H1 (cell line): ENCODE data around the gene ALDOC. TPM values are rescaled to one million over a fixed set of nuclear protein-coding genes. Genes with fewer than 3 reads are reported as not detected.

Experiments used
- CTCF ChIA-PET: fragments of 300-600 bp; sonication (Branson Sonifier 250); formaldehyde crosslinking; loops from one replicate; lab custom pipeline; 2021; ENCODE audit not compliant: partially characterized antibody; lab: Charles Lee
- POLR2A ChIA-PET: fragments of 300-600 bp; sonication (Branson Sonifier 250); formaldehyde crosslinking; loops from one replicate; lab custom pipeline; 2021; ENCODE audit warnings: inconsistent platforms; ENCODE audit not compliant: partially characterized antibody; lab: Charles Lee
- DNase-seq, 2 experiments: peaks; one replicate each; pipeline versions ENCODE4 v3.0.0 to v3.0.0-alpha.2; 2010 to 2022; ENCODE audit warnings: low spot score in 2 of 2, low read depth in 1 of 2, mixed read lengths in 1 of 2
- FAIRE-seq: peaks from 2 replicates; lab custom pipeline; 2011; peaks lifted over from hg19 to GRCh38; lab: Jason Lieb, UNC
- H2AFZ ChIP-seq: 2 replicates; pipeline ENCODE4 v1.8.1; 2012; ENCODE audit warnings: low read length, inconsistent platforms
- H2AK5ac ChIP-seq: 2 replicates; pipeline ENCODE4 v1.6.1; 2013; ENCODE audit warnings: low read depth, low read length
- H2BK120ac ChIP-seq: replicated peaks from 2 replicates; pipeline ENCODE3; 2013; ENCODE audit warnings: low read depth, low read length, inconsistent platforms
- H2BK12ac ChIP-seq: 2 replicates; pipeline ENCODE4 v1.6.1; 2013; ENCODE audit warnings: low read depth, low read length
- H2BK15ac ChIP-seq: 2 replicates; pipeline ENCODE4 v1.6.1; 2013; ENCODE audit warnings: low read length
- H2BK20ac ChIP-seq: 2 replicates; pipeline ENCODE4 v1.6.1; 2013; ENCODE audit warnings: low read length
- H2BK5ac ChIP-seq: 2 replicates; pipeline ENCODE4 v1.6.1; 2013; ENCODE audit warnings: low read depth, low read length
- H3K14ac ChIP-seq: 2 replicates; pipeline ENCODE4 v1.6.1; 2013; ENCODE audit warnings: inconsistent platforms; ENCODE audit not compliant: insufficient read length
- H3K18ac ChIP-seq: 2 replicates; pipeline ENCODE4 v1.6.1; 2013; ENCODE audit warnings: low read length; ENCODE audit errors: extremely low read depth
- H3K23ac ChIP-seq: 2 replicates; pipeline ENCODE4 v1.6.1; 2013; ENCODE audit warnings: inconsistent platforms; ENCODE audit not compliant: insufficient read length
- H3K23me2 ChIP-seq: 2 replicates; pipeline ENCODE4 v1.6.1; 2013; ENCODE audit warnings: low read depth, low read length
- H3K27ac ChIP-seq: 2 replicates; pipeline ENCODE4 v1.6.1; 2011; ENCODE audit warnings: low read depth, low read length, inconsistent platforms
- H3K27me3 ChIP-seq, 4 experiments: replicated peaks in 1 of 4; 1 replicate in 1 of 4; 2 replicates in 3 of 4; pipeline versions ENCODE4 v1.6.1 to v1.8.1; 2011 to 2013; ENCODE audit warnings: low read length in 3 of 4, mild to moderate bottlenecking in 3 of 4, inconsistent platforms in 2 of 4, mixed read lengths in 2 of 4, moderate library complexity in 1 of 4; ENCODE audit not compliant: control insufficient read depth in 3 of 4, insufficient read depth in 3 of 4; ENCODE audit errors: extremely low read depth in 1 of 4
- H3K36me3 ChIP-seq, 4 experiments: 2 replicates each; pipeline versions ENCODE4 v1.6.1 to v1.8.1; 2011 to 2013; ENCODE audit warnings: mild to moderate bottlenecking in 4 of 4, low read length in 3 of 4, moderate library complexity in 2 of 4, control low read depth in 1 of 4, inconsistent platforms in 1 of 4; ENCODE audit not compliant: insufficient read depth in 4 of 4, control insufficient read depth in 2 of 4
- H3K4ac ChIP-seq: replicated peaks from 2 replicates; pipeline ENCODE3; 2013; ENCODE audit warnings: low read length, low read depth, mixed read lengths, inconsistent platforms; ENCODE audit not compliant: insufficient read length
- H3K4me1 ChIP-seq, 4 experiments: replicated peaks in 1 of 4; 1 replicate in 1 of 4; 2 replicates in 3 of 4; pipeline versions ENCODE4 v1.6.1 to v1.8.1; 2011 to 2013; ENCODE audit warnings: low read length in 3 of 4, inconsistent platforms in 2 of 4, mixed read lengths in 1 of 4; ENCODE audit not compliant: insufficient read depth in 4 of 4, control insufficient read depth in 3 of 4
- H3K4me2 ChIP-seq, 2 experiments: 2 replicates each; pipeline versions ENCODE4 v1.6.1 to v1.8.1; 2011 to 2013; ENCODE audit warnings: low read depth in 2 of 2, low read length in 2 of 2, control low read depth in 1 of 2, inconsistent platforms in 1 of 2, mild to moderate bottlenecking in 1 of 2; ENCODE audit not compliant: insufficient read depth in 1 of 2
- H3K4me3 ChIP-seq, 4 experiments: fragments of 200-600, 300-600 bp in 1 of 4; sonication (generic), shearing (Covaris generic), sonication (Bioruptor Twin) in 1 of 4; 2 replicates each; pipeline versions ENCODE4 v1.5.1 to v1.8.1; 2011 to 2016; ENCODE audit warnings: low read length in 4 of 4, low read depth in 3 of 4, control low read depth in 2 of 4, inconsistent platforms in 2 of 4, mild to moderate bottlenecking in 2 of 4, mixed read lengths in 1 of 4, moderate library complexity in 1 of 4; ENCODE audit not compliant: insufficient read depth in 2 of 4; ENCODE audit errors: extremely low read depth in 1 of 4
- H3K56ac ChIP-seq: replicated peaks from 2 replicates; pipeline ENCODE3; 2013; ENCODE audit warnings: low read depth, mild to moderate bottlenecking, mixed read lengths, low read length, inconsistent platforms; ENCODE audit not compliant: insufficient read length
- H3K79me1 ChIP-seq: 2 replicates; pipeline ENCODE4 v1.6.1; 2013; ENCODE audit warnings: low read depth, low read length, control low read depth
- H3K79me2 ChIP-seq, 2 experiments: 2 replicates each; pipeline versions ENCODE4 v1.6.1 to v1.8.1; 2012 to 2013; ENCODE audit warnings: low read length in 2 of 2, mild to moderate bottlenecking in 2 of 2, inconsistent platforms in 1 of 2; ENCODE audit not compliant: insufficient read depth in 2 of 2, control insufficient read depth in 1 of 2
- H3K9ac ChIP-seq, 4 experiments: replicated peaks in 1 of 4; 1 replicate in 1 of 4; 2 replicates in 3 of 4; pipeline versions ENCODE4 v1.6.1 to v1.8.1; 2011 to 2013; ENCODE audit warnings: low read depth in 3 of 4, low read length in 3 of 4, control low read depth in 2 of 4, mild to moderate bottlenecking in 2 of 4, moderate library complexity in 2 of 4, inconsistent platforms in 1 of 4; ENCODE audit errors: extremely low read depth in 1 of 4
- H3K9me3 ChIP-seq, 2 experiments: 2 replicates each; pipeline versions ENCODE4 v1.6.1 to v1.8.1; 2012 to 2013; ENCODE audit warnings: mild to moderate bottlenecking in 2 of 2, moderate library complexity in 2 of 2, control low read depth in 1 of 2, inconsistent platforms in 1 of 2, low read depth in 1 of 2, low read length in 1 of 2, mixed read lengths in 1 of 2; ENCODE audit not compliant: insufficient read depth in 2 of 2
- H4K20me1 ChIP-seq, 2 experiments: replicated peaks in 1 of 2; 2 replicates each; pipeline versions ENCODE3 to v1.8.1; 2011 to 2013; ENCODE audit warnings: inconsistent platforms in 2 of 2, low read length in 2 of 2, mild to moderate bottlenecking in 1 of 2; ENCODE audit not compliant: insufficient read depth in 2 of 2, control insufficient read depth in 1 of 2
- H4K5ac ChIP-seq: 2 replicates; pipeline ENCODE4 v1.6.1; 2013; ENCODE audit warnings: low read length, low read depth, mixed read lengths, inconsistent platforms; ENCODE audit not compliant: insufficient read length
- H4K8ac ChIP-seq: 2 replicates; pipeline ENCODE4 v1.8.0; 2013; ENCODE audit warnings: mild to moderate bottlenecking, moderate library complexity, low read length, inconsistent platforms; ENCODE audit not compliant: insufficient read depth; ENCODE audit errors: extremely low read depth
- H4K91ac ChIP-seq: replicated peaks from 2 replicates; pipeline ENCODE3; 2013; ENCODE audit warnings: low read length, mixed read lengths, inconsistent platforms; ENCODE audit not compliant: insufficient read length
- CBX5 ChIP-seq: fragments of 300-800, 300-1000 bp; sonication (generic); IDR thresholded peaks from 2 replicates; pipeline ENCODE4 v1.7.1; 2016; ENCODE audit warnings: antibody characterized with exemption, low read length, low read depth
- CBX8 ChIP-seq: fragments of 300-800, 300-1000 bp; sonication (generic); IDR thresholded peaks from 2 replicates; pipeline ENCODE4 v1.7.1; 2016; ENCODE audit warnings: low read depth, low read length, borderline replicate concordance
- CHD2 ChIP-seq: IDR thresholded peaks from 2 replicates; pipeline ENCODE4 v1.6.1; 2012; ENCODE audit warnings: low read length, improper control_type of control experiment
- CTCF ChIP-seq, 3 experiments: IDR thresholded peaks; 1 replicate in 2 of 3; 2 replicates in 1 of 3; pipeline versions ENCODE4 v1.5.1 to v1.6.1; 2011; ENCODE audit warnings: low read length in 3 of 3, mild to moderate bottlenecking in 3 of 3, inconsistent platforms in 2 of 3, low read depth in 1 of 3, moderate library complexity in 1 of 3; ENCODE audit not compliant: insufficient read depth in 1 of 3; ENCODE audit errors: control extremely low read depth in 1 of 3
- JUN ChIP-seq: IDR thresholded peaks from 2 replicates; pipeline ENCODE4 v1.6.1; 2011; ENCODE audit warnings: low read depth, mild to moderate bottlenecking, improper control_type of control experiment, low read length
- JUND ChIP-seq: IDR thresholded peaks from 2 replicates; pipeline ENCODE4 v1.6.1; 2011; ENCODE audit warnings: mild to moderate bottlenecking, improper control_type of control experiment, low read length
- KDM5A ChIP-seq: fragments of 200-600 bp; IDR thresholded peaks from 2 replicates; pipeline ENCODE4 v1.7.1; 2012; ENCODE audit warnings: mild to moderate bottlenecking, low read length, inconsistent platforms, mixed read lengths
- NRF1 ChIP-seq: IDR thresholded peaks from 2 replicates; pipeline ENCODE4 v1.6.1; 2011; ENCODE audit warnings: mild to moderate bottlenecking, low read depth, low read length, improper control_type of control experiment
- POLR2AphosphoS5 ChIP-seq: IDR thresholded peaks from 2 replicates; pipeline ENCODE4 v1.6.1; 2011; ENCODE audit warnings: low read depth, low read length
- SAP30 ChIP-seq: fragments of 300-600 bp; sonication (generic); IDR thresholded peaks from 2 replicates; pipeline ENCODE4 v1.7.1; 2012; ENCODE audit warnings: low read length, moderate library complexity, mild to moderate bottlenecking, inconsistent platforms; ENCODE audit not compliant: insufficient read depth, insufficient replicate concordance
- SIN3A ChIP-seq, 2 experiments: IDR thresholded peaks in 1 of 2; conservative IDR thresholded peaks in 1 of 2; 2 replicates each; pipeline ENCODE4 v1.6.1; 2011 to 2012; ENCODE audit warnings: low read length in 2 of 2, improper control_type of control experiment in 1 of 2, low read depth in 1 of 2, mild to moderate bottlenecking in 1 of 2
- WGBS, 2 experiments: shearing (Covaris generic) in 1 of 2; methylation state at CpG; one replicate each; pipeline versions ENCODE4 v1.1.6 to v1.1.7; 2013 to 2015; ENCODE audit warnings: low lambda C conversion rate in 2 of 2, mixed read lengths in 2 of 2, inconsistent platforms in 1 of 2, low coverage in 1 of 2, missing lambda C conversion rate in 1 of 2; ENCODE audit not compliant: insufficient replicate concordance in 2 of 2, insufficient coverage in 1 of 2, insufficient read length in 1 of 2; ENCODE audit errors: extremely low coverage in 1 of 2, missing lambda C conversion rate in 1 of 2; 5-methylcytosine and 5-hydroxymethylcytosine counted together
- polyA plus RNA-seq, 7 experiments: library from polyadenylated mRNA; depleted of rRNA in 3 of 7; stranded (reverse) in 5 of 7; unstranded in 2 of 7; fragments of >200 nt in 5 of 7; fragments of 200-250 nt in 2 of 7; gene quantifications; 1 replicate in 5 of 7; 2 replicates in 1 of 7; 4 replicates in 1 of 7; pipeline versions ENCODE4 v1.2.1 to v1.2.3, GENCODE V29; 2011 to 2013; ENCODE audit warnings: missing spikeins in 2 of 7, mixed read lengths in 2 of 7
- total RNA-seq: library from RNA; stranded (reverse); fragmentation: NEBNext Ultra II Directional; extraction: Animal tissue kit (Norgen Biotek cat#: 25700); gene quantifications from 2 replicates; pipeline ENCODE4 v1.2.1, GENCODE V29; 2021

ALDOC gene
- total and polyA plus RNA-seq, 2 of the 8 experiments (the other 6 are each of a cell fraction or from before 2014, with no cell fraction given), result 51.6 to 103 TPM

- Histone ChIP-seq H4K5ac (no peak overlapping the region), H4K91ac (no peak overlapping the region), H3K27ac (no peak overlapping the region), H4K20me1 (peaks cover 2 to 7% of the 10 kb centered on the region in 2 experiments), H3K56ac (no peak overlapping the region), H2AFZ (no peak overlapping the region), H3K36me3 (peaks cover 4 to 35% (median 12%) of the 10 kb centered on the region in 4 experiments), H3K27me3 (no peaks in the 10 kb centered on the region; a peak in 1 of 7 replicates), H3K14ac (no peak overlapping the region), H2BK20ac (no peak overlapping the region), H4K8ac (no peak overlapping the region), H2BK15ac (no peak overlapping the region), H3K4ac (no peak overlapping the region), H3K4me2 (no peak overlapping the region), H2BK120ac (no peak overlapping the region), H2AK5ac (no peak overlapping the region), H3K79me1 (peaks cover 7% of the 10 kb centered on the region; the same call in 1 of the 2 replicates), H3K9me3 (no peaks in the 10 kb centered on the region), H3K23ac (no peak overlapping the region), H2BK12ac (no peak overlapping the region), H3K18ac (no peak overlapping the region), H3K4me1 (peaks cover 0 to 10% (median 2%) of the 10 kb centered on the region in 4 experiments; a peak in 2 of 7 replicates), H3K4me3 (no peak overlapping the region), H2BK5ac (no peak overlapping the region), H3K9ac (no peak overlapping the region), H3K23me2 (peaks cover 7% of the 10 kb centered on the region; the same call in 1 of the 2 replicates), H3K79me2 (peaks cover 0 to 10% of the 10 kb centered on the region in 2 experiments; a peak in 1 of 4 replicates)
- FAIRE-seq, result no peak
- no peak for DNase-seq
- CTCF ChIA-PET, result interaction anchor here (0.7 to 2.5 kb wide), 10 partner anchors 8 to 148 kb away, joined by 3 to 8 read pairs (median 4); no protein-coding TSS in a partner anchor
- POLR2A ChIA-PET, result interaction anchor here (0.8 to 2.4 kb wide), 3 partner anchors 21 to 23 kb away, joined by 3 to 7 read pairs (median 6); partner anchors contain the start of gene ALDOC
- 88% methylated on average over 6 of the region's 6 CpGs; no CpG with 5 or more reads in 1 of the 2 experiments for WGBS, 2 experiments
- TF ChIP-seq JUN (no peak), CHD2 (no peak), JUND (no peak), POLR2AphosphoS5 (no peak), KDM5A (no peak), SAP30 (no peak), CBX5 (no peak), NRF1 (no peak), CBX8 (no peak), CTCF (IDR thresholded peaks at IDR 0.05; ENCODE audit: control extremely low read depth in 1 of 3, insufficient read depth in 1 of 3, low read depth in 1 of 3, low read length in 3 of 3) (peak; percentile 29 to 61 (median 42)), SIN3A (conservative IDR thresholded peaks at IDR 0.05 in 1 of 2, IDR thresholded peaks at IDR 0.05 in 1 of 2; ENCODE audit: low read depth in 1 of 2, low read length in 2 of 2) (no peak)
Observed at GRCh38 chr17:28554565-28554964, 22.1 kb downstream of the ALDOC start.
